HEK293T (cell line): Measurements from ENCODE around the gene C22orf31.

Experiments
- ARNT ChIP-seq: fragments of 450-650 bp; IDR thresholded peaks from 2 replicates; pipeline ENCODE4 v1.6.1; 2017; ENCODE audit warnings: mild to moderate bottlenecking
- BHLHE40 ChIP-seq: fragments of 450-650 bp; IDR thresholded peaks from 2 replicates; pipeline ENCODE4 v1.6.1; 2016; ENCODE audit warnings: mild to moderate bottlenecking, moderate library complexity, borderline replicate concordance
- CTBP1 ChIP-seq: fragments of 450-650 bp; IDR thresholded peaks from 2 replicates; pipeline ENCODE4 v1.6.1; 2016; ENCODE audit warnings: borderline replicate concordance
- ELF4 ChIP-seq: fragments of 450-650 bp; IDR thresholded peaks from 2 replicates; pipeline ENCODE4 v1.6.1; 2017; ENCODE audit warnings: antibody characterized with exemption
- FOXA1 ChIP-seq: fragments of 450-650 bp; IDR thresholded peaks from 2 replicates; pipeline ENCODE4 v1.6.1; 2016; ENCODE audit warnings: mild to moderate bottlenecking
- FOXK2 ChIP-seq: fragments of 450-650 bp; IDR thresholded peaks from 2 replicates; pipeline ENCODE4 v1.6.1; 2016; ENCODE audit warnings: mild to moderate bottlenecking
- FOXM1 ChIP-seq: fragments of 450-650 bp; IDR thresholded peaks from 2 replicates; pipeline ENCODE4 v1.6.1; 2017; ENCODE audit warnings: mild to moderate bottlenecking, borderline replicate concordance
- HDGF ChIP-seq: fragments of 450-650 bp; IDR thresholded peaks from 2 replicates; pipeline ENCODE4 v1.6.1; 2017; ENCODE audit warnings: antibody characterized with exemption, borderline replicate concordance
- L3MBTL2 ChIP-seq: fragments of 450-650 bp; conservative IDR thresholded peaks from 2 replicates; pipeline ENCODE4 v1.6.1; 2016; ENCODE audit warnings: mild to moderate bottlenecking
- NFRKB ChIP-seq: fragments of 450-650 bp; IDR thresholded peaks from 2 replicates; pipeline ENCODE4 v1.6.1; 2016; ENCODE audit warnings: mild to moderate bottlenecking, moderate library complexity
- PKNOX1 ChIP-seq: fragments of 450-650 bp; IDR thresholded peaks from 2 replicates; pipeline ENCODE4 v1.6.1; 2016
- SP1 ChIP-seq: fragments of 450-650 bp; IDR thresholded peaks from 2 replicates; pipeline ENCODE4 v1.6.1; 2017
- SUZ12 ChIP-seq: fragments of 450-650 bp; IDR thresholded peaks from 2 replicates; pipeline ENCODE4 v1.6.1; 2016; ENCODE audit warnings: mild to moderate bottlenecking
- ZNF384 ChIP-seq: fragments of 450-650 bp; IDR thresholded peaks from 2 replicates; pipeline ENCODE4 v1.6.1; 2016

- no peak for TF ChIP-seq FOXM1
- TF ChIP-seq ELF4, result no peak
- TF ChIP-seq FOXK2, result no peak
- TF ChIP-seq CTBP1, result no peak
- TF ChIP-seq BHLHE40, result no peak
- TF ChIP-seq SUZ12, result no peak
- no peak for TF ChIP-seq PKNOX1
- no peak for TF ChIP-seq FOXA1
- TF ChIP-seq ZNF384, result no peak
- TF ChIP-seq HDGF, result no peak
- TF ChIP-seq SP1, result no peak
- no peak for TF ChIP-seq NFRKB
- TF ChIP-seq L3MBTL2, result no peak
- TF ChIP-seq ARNT, result no peak
Measured at GRCh38 chr22:29110946-29111345, 49.3 kb upstream of the C22orf31 start.
